ENCODE data around the gene TGFBR3. TPM values are rescaled to one million over a fixed set of nuclear protein-coding genes. Genes with fewer than 3 reads are reported as not detected.

Gene TGFBR3
- total and polyA plus RNA-seq, 2 of the 8 experiments (the other 6 are each of a cell fraction or from before 2014, with no cell fraction given) = 2.0 to 6.1 TPM

DNA sequence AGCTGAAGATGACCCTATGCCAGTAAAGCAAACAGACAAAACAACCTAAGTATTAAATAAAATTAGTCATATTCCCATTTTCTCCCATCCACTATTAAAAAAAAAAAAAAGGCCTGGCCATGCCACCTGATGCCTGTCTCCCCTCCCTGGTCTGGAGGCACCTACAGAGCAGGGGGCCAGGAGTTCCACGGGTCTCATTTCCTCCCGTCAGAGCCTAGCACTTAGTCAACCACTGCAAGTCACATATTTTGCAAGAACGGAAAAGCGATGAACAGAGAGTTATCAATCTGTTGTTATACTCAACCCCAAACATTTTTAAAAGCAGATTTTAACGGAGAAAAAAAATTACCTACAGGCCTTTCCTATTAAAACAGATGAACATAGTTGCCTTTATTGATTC is 59.3 kb downstream of the TGFBR3 start:
- CTCF ChIA-PET (ENCODE audit: partially characterized antibody) = interaction anchor here (1.7 kb wide), 1 partner anchor 20 kb away, joined by 4 read pairs; no protein-coding TSS in a partner anchor
- no peak for FAIRE-seq
- TF ChIP-seq, protein P1, sequence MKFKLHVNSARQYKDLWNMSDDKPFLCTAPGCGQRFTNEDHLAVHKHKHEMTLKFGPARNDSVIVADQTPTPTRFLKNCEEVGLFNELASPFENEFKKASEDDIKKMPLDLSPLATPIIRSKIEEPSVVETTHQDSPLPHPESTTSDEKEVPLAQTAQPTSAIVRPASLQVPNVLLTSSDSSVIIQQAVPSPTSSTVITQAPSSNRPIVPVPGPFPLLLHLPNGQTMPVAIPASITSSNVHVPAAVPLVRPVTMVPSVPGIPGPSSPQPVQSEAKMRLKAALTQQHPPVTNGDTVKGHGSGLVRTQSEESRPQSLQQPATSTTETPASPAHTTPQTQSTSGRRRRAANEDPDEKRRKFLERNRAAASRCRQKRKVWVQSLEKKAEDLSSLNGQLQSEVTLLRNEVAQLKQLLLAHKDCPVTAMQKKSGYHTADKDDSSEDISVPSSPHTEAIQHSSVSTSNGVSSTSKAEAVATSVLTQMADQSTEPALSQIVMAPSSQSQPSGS (IDR thresholded peaks at IDR 0.05; ENCODE audit: low read length) = no peak
- no peak for TF ChIP-seq SIX5 (IDR thresholded peaks at IDR 0.05; ENCODE audit: low read depth, low read length)
- TF ChIP-seq KDM1A (IDR thresholded peaks at IDR 0.05; ENCODE audit: borderline replicate concordance, low read length) = no peak
- TF ChIP-seq, protein P2, sequence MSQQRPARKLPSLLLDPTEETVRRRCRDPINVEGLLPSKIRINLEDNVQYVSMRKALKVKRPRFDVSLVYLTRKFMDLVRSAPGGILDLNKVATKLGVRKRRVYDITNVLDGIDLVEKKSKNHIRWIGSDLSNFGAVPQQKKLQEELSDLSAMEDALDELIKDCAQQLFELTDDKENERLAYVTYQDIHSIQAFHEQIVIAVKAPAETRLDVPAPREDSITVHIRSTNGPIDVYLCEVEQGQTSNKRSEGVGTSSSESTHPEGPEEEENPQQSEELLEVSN (IDR thresholded peaks at IDR 0.05) = no peak
- TF ChIP-seq GABPA (IDR thresholded peaks at IDR 0.05; ENCODE audit: borderline replicate concordance, insufficient read depth, low read length) = no peak
- no peak for TF ChIP-seq ZNF274 (IDR thresholded peaks at IDR 0.05; ENCODE audit: borderline replicate concordance, extremely low read depth, low read length)

More for the DNA sequence above, 59.3 kb downstream of the TGFBR3 start:
- no peak overlapping the region for H3K18ac ChIP-seq (ENCODE audit: extremely low read depth, low read length)
- no peak overlapping the region for H3K9ac ChIP-seq (replicated peaks in 1 of 4; ENCODE audit: extremely low read depth in 1 of 4, low read depth in 3 of 4, low read length in 3 of 4)
- no peak overlapping the region for H4K8ac ChIP-seq (ENCODE audit: extremely low read depth, insufficient read depth, low read length)
- H3K79me1 ChIP-seq (ENCODE audit: low read depth, low read length) = no peaks in the 10 kb centered on the region
- H3K27me3 ChIP-seq (replicated peaks in 1 of 4; ENCODE audit: control insufficient read depth in 3 of 4, extremely low read depth in 1 of 4, insufficient read depth in 3 of 4, low read length in 3 of 4) = no peaks in the 10 kb centered on the region
- no peak overlapping the region for H2BK20ac ChIP-seq (ENCODE audit: low read length)
- no peaks in the 10 kb centered on the region for H3K4me1 ChIP-seq (replicated peaks in 1 of 4; ENCODE audit: control insufficient read depth in 3 of 4, insufficient read depth in 4 of 4, low read length in 3 of 4)
- H4K20me1 ChIP-seq (replicated peaks in 1 of 2; ENCODE audit: control insufficient read depth in 1 of 2, insufficient read depth in 2 of 2, low read length in 2 of 2) = no peaks in the 10 kb centered on the region
- no peak overlapping the region for H2BK5ac ChIP-seq (ENCODE audit: low read depth, low read length)
- H2AFZ ChIP-seq (ENCODE audit: low read length) = no peak overlapping the region
- no peak overlapping the region for H2BK15ac ChIP-seq (ENCODE audit: low read length)
- H2BK12ac ChIP-seq (ENCODE audit: low read depth, low read length) = no peak overlapping the region
- H3K4me2 ChIP-seq (ENCODE audit: insufficient read depth in 1 of 2, low read depth in 2 of 2, low read length in 2 of 2) = no peak overlapping the region
- no peak overlapping the region for H3K27ac ChIP-seq (ENCODE audit: low read depth, low read length)
- H3K79me2 ChIP-seq (ENCODE audit: control insufficient read depth in 1 of 2, insufficient read depth in 2 of 2, low read length in 2 of 2) = no peaks in the 10 kb centered on the region
- WGBS, 2 experiments (ENCODE audit: extremely low coverage in 1 of 2, insufficient coverage in 1 of 2, insufficient read length in 1 of 2, insufficient replicate concordance in 2 of 2, low coverage in 1 of 2, low lambda C conversion rate in 2 of 2, missing lambda C conversion rate in 1 of 2) = 95% methylated on average over 5 of the region's 5 CpGs; no CpG with 5 or more reads in 1 of the 2 experiments
- no peak overlapping the region for H4K5ac ChIP-seq (ENCODE audit: insufficient read length, low read depth, low read length)
- H3K23ac ChIP-seq (ENCODE audit: insufficient read length) = no peak overlapping the region
- H3K4me3 ChIP-seq (ENCODE audit: extremely low read depth in 1 of 4, insufficient read depth in 2 of 4, low read depth in 3 of 4, low read length in 4 of 4) = no peak overlapping the region
- POLR2A ChIA-PET (ENCODE audit: partially characterized antibody) = no interaction called here
- DNase-seq (ENCODE audit: low read depth in 1 of 2, low spot score in 2 of 2) = no peak
- no peak overlapping the region for H4K91ac ChIP-seq (replicated peaks; ENCODE audit: insufficient read length, low read length)
- no peaks in the 10 kb centered on the region; a peak in 2 of 8 replicates for H3K36me3 ChIP-seq (ENCODE audit: control insufficient read depth in 2 of 4, insufficient read depth in 4 of 4, low read length in 3 of 4)
- no peak overlapping the region for H3K4ac ChIP-seq (replicated peaks; ENCODE audit: insufficient read length, low read depth, low read length)
- H3K23me2 ChIP-seq (ENCODE audit: low read depth, low read length) = no peaks in the 10 kb centered on the region
- no peak overlapping the region for H3K14ac ChIP-seq (ENCODE audit: insufficient read length)
- no peaks in the 10 kb centered on the region for H3K9me3 ChIP-seq (ENCODE audit: insufficient read depth in 2 of 2, low read depth in 1 of 2, low read length in 1 of 2)
- H2BK120ac ChIP-seq (replicated peaks; ENCODE audit: low read depth, low read length) = no peak overlapping the region
- H3K56ac ChIP-seq (replicated peaks; ENCODE audit: insufficient read length, low read depth, low read length) = no peak overlapping the region
- no peak overlapping the region for H2AK5ac ChIP-seq (ENCODE audit: low read depth, low read length)

All from H1 (cell line).